Measurements from ENCODE around the gene TNRC18.

GRCh38 chr7:5463031-5463430 lies 39.4 kb upstream of the TNRC18 start:
- TF ChIP-seq, protein P1, sequence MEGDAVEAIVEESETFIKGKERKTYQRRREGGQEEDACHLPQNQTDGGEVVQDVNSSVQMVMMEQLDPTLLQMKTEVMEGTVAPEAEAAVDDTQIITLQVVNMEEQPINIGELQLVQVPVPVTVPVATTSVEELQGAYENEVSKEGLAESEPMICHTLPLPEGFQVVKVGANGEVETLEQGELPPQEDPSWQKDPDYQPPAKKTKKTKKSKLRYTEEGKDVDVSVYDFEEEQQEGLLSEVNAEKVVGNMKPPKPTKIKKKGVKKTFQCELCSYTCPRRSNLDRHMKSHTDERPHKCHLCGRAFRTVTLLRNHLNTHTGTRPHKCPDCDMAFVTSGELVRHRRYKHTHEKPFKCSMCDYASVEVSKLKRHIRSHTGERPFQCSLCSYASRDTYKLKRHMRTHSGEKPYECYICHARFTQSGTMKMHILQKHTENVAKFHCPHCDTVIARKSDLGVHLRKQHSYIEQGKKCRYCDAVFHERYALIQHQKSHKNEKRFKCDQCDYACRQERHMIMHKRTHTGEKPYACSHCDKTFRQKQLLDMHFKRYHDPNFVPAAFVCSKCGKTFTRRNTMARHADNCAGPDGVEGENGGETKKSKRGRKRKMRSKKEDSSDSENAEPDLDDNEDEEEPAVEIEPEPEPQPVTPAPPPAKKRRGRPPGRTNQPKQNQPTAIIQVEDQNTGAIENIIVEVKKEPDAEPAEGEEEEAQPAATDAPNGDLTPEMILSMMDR (IDR thresholded peaks at IDR 0.05; ENCODE audit: poor library complexity), result no peak
- no peak for TF ChIP-seq EZH2phosphoT487 (IDR thresholded peaks at IDR 0.05; ENCODE audit: low read depth, severe bottlenecking, unreplicated experiment)
